HG02610 (cell line): ENCODE measurements around the gene BACH2.

Experiments used
- ATAC-seq: cut with Tn5 transposase; IDR thresholded peaks from one replicate; pipeline ENCODE4 v1.9.1; 2021; ENCODE audit warnings: mild to moderate bottlenecking, moderate library complexity; ENCODE audit not compliant: unreplicated experiment

Gene BACH2

GRCh38 chr6:89952686-89953085, 344.0 kb downstream of the BACH2 start:
- no peak for ATAC-seq

- no peak for ATAC-seq
Observed at GRCh38 chr6:89952105-89952671, 344.5 kb downstream of the BACH2 start.

- no peak for ATAC-seq
Observed at GRCh38 chr6:89951574-89952104, 345.0 kb downstream of the BACH2 start.

- no peak for ATAC-seq
Observed at GRCh38 chr6:89950879-89951391, 345.7 kb downstream of the BACH2 start.

GRCh38 chr6:89950446-89950845, 346.2 kb downstream of the BACH2 start:
- no peak for ATAC-seq

- ATAC-seq, result no peak
Observed at GRCh38 chr6:89948876-89949275, 347.8 kb downstream of the BACH2 start.

- ATAC-seq, result no peak
Observed at GRCh38 chr6:89944826-89945407, 351.7 kb downstream of the BACH2 start.

GRCh38 chr6:89944181-89944755, 352.4 kb downstream of the BACH2 start:
- no peak for ATAC-seq

- no peak for ATAC-seq
Observed at GRCh38 chr6:89942601-89943000, 354.0 kb downstream of the BACH2 start.

- ATAC-seq, result no peak
Observed at GRCh38 chr6:89941763-89942497, 354.7 kb downstream of the BACH2 start.

- no peak for ATAC-seq
Observed at GRCh38 chr6:89941031-89941762, 355.4 kb downstream of the BACH2 start.

- peak; percentile 81 for ATAC-seq
Observed at GRCh38 chr6:89940225-89941027, 356.2 kb downstream of the BACH2 start.

GRCh38 chr6:89939144-89939543, 357.5 kb downstream of the BACH2 start:
- ATAC-seq, result no peak

- ATAC-seq, result no peak
Observed at GRCh38 chr6:89938014-89938413, 358.6 kb downstream of the BACH2 start.

GRCh38 chr6:89936177-89936576, 360.5 kb downstream of the BACH2 start:
- ATAC-seq, result no peak

GRCh38 chr6:89934685-89935366, 361.8 kb downstream of the BACH2 start:
- ATAC-seq, result no peak

- no peak for ATAC-seq
Observed at GRCh38 chr6:89932245-89932802, 364.3 kb downstream of the BACH2 start.

GRCh38 chr6:89930789-89931188, 365.9 kb downstream of the BACH2 start:
- no peak for ATAC-seq

- no peak for ATAC-seq
Observed at GRCh38 chr6:89928604-89929003, 368.0 kb downstream of the BACH2 start.
